Measurements from ENCODE around the gene CEP19.
"Not testable (repeated sequence)": the region's sequence is repeated elsewhere in the genome, so short reads cannot be mapped to it uniquely, and the experiment has no call there.

Gene CEP19, protein sequence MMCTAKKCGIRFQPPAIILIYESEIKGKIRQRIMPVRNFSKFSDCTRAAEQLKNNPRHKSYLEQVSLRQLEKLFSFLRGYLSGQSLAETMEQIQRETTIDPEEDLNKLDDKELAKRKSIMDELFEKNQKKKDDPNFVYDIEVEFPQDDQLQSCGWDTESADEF

DNA sequence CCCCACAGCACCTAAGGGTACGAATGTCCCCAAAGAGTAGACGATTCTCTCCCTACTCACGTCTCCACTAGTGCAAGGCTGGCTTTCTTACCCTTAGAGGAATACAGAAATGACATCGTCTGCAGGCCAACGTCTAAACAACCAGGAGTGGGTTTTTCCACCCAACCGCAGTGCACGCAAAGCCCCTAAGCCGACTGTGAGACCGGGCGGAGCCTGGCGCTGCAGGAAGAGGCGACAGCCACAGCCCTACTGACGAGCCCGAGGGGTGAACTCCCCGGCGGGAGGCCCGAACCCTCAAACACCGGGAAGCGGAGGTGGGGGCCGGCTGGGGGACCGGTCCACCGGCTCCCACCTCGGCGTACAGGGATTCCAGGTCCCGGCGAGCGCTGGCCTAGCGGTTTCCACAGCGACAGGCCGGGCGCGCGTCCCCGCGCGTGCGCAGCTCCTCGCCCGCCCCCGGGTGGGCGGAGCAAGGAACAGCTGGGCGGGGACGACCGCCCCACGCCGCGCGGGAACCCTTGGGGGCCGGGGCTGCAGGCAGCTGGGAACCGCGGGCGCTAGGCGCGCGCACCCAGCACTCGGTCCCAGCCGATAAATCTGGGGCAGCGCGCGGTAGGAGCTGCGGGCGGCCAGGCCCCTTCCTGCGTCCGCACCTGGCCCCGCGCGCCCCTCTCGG is at the start of gene CEP19, which contains the start of gene PIGX:
Gene CEP19, minus strand, starts transcription at position 413 of the 676 bp plus-strand sequence. CDS start 3,593 bp downstream, outside the sequence.
Gene PIGX, plus strand, starts transcription at position 540 of the 676 bp plus-strand sequence.
- peak; percentile 86 for DNase-seq

DNA sequence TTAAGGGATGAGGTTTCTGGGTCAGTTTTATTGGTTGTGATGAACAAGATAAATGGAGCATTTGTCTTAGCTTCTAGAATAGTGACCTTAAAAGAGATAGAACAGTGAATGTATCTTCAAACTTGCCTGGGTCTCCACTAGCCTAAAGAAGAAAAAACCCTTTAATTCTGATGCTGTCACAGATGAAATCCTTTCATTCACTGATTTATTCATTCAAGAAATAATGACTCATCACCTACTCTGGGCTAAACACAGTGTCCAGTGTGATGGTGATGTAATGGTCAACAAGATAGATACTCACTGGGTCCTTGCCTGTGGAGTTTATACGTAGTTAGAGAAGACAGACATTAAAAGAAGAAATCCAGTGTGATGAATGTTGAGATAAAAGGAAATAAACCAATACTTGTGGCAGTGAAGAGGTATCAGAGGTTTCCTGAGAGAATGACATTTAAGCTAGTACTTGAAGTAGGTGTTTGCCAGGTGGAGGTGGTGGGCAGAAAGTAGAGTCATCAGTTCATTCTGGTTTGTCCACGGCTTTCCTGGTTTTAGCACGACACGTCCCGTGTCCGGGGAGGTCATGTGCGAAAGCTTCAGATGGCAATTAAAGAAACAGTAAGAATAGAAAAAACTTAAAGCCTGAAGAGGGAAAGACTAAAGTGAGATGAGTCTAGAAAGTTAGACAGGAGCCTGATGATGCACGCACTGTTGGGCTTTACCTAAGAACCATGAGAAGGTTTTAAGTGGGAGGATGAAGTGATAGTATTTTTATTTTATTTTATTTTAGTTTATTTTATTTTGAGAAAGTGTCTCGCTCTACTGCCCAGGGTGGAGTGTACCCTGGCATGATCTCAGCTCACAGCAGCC is 46.1 kb upstream of the CEP19 start:
- DNase-seq, result no peak

DNA sequence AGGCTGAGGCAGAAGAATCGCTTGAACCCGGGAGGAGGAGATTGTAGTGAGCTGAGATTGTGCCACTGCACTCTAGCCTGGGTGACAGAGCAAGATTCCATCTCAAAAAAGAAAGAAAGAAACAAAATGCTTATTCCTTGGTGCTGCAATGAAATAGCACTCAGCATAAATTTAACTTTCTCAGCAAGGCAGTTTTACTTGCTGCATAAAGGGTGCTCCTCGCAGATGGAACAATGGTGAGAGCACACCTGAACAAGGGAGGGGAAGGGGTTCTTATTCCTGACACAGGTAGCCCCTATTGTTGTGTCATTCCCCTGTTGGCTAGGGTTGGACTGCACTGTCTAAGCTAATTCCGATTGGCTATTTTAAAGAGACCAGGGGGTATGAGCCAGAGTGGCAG is 44.7 kb upstream of the CEP19 start:
- no peak for DNase-seq

- peak; percentile 45 for DNase-seq
Observed at GRCh38 chr3:196754091-196754981, 42.3 kb upstream of the CEP19 start.

DNA sequence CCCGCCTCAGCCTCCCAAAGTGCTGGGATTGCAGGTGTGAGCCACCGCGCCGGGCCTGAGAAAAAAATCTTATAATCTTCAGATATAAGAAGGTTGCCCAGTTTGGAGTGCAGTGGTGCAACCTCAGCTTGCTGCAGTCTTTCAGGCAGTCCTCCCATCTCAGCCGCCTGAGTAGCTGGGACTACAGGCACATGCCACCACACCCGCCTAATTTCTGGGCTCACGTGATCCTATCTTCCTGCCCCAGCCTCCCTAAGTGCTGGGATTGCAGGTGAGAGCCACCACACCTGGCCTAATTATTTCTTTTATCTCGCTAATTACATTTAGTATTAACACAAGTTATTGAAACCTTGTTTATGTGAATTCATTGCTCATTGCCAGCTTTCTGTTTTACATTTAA is 41.2 kb upstream of the CEP19 start:
- no peak for DNase-seq

DNA sequence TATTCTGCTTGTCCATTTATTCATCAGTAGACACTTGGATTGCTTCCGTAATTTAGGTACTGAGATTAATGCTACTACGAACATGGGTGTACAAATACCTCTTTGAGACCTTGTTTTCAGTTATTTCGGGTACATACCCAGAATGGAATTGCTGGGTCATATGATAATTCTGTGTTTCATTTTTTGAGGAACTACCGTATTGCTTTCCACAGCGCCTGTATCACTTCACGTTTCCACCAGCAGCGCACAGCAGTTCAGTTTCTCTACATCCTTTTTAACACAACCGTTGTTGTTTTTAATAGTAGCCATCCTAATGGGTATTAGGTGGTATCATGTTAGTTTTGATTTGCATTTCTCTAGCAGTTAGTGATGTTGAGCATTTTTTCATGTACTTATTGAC is 37.1 kb upstream of the CEP19 start:
- DNase-seq, result no peak

GRCh38 chr3:196743569-196743968 is 31.5 kb upstream of the CEP19 start:
- not testable (repeated sequence) for DNase-seq

DNA sequence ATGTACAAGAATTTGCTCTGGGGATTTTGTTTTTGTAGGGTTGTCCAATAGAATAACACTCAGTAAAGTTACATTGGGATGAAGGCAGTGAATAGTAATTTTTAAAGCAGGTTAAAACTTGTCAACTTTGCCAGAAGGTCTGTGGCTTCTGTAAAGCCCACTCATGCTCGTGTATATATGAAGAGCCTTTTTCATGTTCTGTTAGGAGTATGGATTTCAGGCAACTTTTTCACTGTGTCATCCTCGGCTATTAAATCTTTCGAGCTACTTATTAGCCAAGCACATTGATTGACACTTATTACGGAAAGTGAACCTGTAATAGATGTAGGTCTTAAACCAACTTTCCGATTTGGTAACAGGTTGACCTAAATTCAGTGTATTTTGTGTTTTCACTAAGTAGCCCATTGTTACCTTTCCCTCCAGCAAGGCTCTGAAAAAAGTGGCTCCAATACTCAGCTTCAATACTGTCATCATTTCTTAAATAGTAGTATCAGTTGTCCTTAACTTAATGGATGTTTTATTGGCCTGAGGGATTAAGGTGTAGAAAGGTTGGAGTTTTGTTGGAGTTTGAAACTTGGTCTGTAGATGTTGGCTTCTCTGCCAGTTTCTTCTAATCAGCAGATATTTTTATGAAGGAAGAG is 29.3 kb upstream of the CEP19 start:
- DNase-seq, result peak; percentile 53

DNA sequence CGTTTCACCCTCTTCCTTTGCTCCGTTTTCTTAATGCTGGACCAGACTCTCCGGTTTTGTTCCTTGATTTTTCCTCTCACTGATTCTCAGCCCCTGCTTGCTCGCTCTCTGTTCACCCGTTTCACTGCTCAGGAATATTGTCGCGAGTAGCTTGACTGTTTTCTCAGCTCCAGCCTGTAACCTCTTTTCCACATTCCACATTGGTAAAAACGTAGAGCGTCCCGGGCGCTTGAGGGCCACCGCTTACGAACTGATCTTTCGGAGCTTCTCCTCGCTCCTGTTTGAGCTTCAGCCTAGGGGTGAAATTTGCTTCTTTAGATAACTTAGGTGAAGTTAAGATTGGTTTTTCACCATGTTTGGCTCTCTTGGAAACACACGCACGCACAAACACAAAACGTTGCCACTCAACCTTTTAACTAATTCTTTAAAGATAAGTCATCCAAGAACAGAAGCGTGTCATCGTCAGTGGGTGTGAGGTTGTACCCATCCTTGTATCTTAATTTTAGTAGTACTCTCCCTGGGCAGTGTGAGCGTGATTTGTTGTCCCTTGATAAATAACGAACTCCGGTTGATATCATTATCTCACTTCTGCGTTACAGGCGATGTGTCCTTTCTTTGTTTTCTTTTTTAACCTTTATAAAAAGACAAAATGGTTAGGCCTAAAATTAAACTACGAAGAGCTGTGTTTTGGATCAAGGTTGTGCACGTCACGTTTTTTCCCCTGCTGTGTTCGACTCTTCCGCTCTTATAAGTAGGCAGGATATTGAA is 28.6 kb upstream of the CEP19 start:
- DNase-seq, result peak; percentile 53

- DNase-seq, result peak; percentile 91
Observed at GRCh38 chr3:196739671-196740480, 27.8 kb upstream of the CEP19 start, which contains the start of gene PAK2. Gene PAK2, plus strand, starts transcription at chr3:196739857. Its CDS starts 42,790 bp downstream, at chr3:196782647.

DNA sequence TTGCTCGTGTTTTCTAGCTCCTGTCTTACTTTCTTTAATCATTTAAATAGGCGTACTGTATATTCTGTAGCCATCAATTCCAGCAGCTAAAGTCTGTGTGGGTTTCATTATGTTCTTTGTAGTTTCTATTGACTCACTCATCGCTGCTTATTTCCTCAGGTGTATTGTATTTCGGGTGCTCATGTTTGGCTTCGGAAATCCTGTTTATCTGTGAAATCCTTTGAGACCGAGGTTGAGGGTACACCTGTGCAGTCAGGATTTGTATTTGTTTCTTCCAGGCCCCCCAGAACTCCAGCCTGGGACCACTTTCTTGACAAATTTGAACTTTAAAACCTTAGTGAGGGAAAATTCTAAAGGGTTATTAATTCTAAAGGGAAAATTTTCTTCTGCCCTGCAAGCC is 25.6 kb upstream of the CEP19 start:
- DNase-seq, result no peak

- no peak for DNase-seq
Observed at GRCh38 chr3:196736670-196737374, 24.8 kb upstream of the CEP19 start.

- DNase-seq, result no peak
Observed at GRCh38 chr3:196735751-196736150, 23.7 kb upstream of the CEP19 start.

GRCh38 chr3:196726788-196727675 is 15.0 kb upstream of the CEP19 start:
- no peak for DNase-seq

GRCh38 chr3:196721097-196721496 is 9.0 kb upstream of the CEP19 start:
- DNase-seq, result no peak

DNA sequence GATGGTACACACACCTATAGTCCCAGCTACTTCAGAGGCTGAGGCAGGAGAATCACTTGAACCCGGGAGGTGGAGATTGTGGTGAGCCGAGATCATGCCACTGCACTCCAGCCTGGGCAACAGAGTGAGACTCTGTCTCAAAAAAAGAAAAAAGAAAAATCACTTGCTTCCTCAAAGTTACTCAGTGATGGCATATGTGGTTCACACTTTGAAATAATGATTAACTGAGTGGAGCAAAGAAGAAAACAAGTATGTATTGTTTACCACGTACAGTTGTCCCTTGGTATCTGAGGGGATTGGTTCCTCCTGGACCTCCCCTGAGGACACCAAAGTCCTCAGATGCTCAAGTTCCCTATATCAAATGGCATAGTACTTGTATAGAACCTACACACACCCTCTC is 5.1 kb upstream of the CEP19 start:
- DNase-seq, result not testable (repeated sequence)

DNA sequence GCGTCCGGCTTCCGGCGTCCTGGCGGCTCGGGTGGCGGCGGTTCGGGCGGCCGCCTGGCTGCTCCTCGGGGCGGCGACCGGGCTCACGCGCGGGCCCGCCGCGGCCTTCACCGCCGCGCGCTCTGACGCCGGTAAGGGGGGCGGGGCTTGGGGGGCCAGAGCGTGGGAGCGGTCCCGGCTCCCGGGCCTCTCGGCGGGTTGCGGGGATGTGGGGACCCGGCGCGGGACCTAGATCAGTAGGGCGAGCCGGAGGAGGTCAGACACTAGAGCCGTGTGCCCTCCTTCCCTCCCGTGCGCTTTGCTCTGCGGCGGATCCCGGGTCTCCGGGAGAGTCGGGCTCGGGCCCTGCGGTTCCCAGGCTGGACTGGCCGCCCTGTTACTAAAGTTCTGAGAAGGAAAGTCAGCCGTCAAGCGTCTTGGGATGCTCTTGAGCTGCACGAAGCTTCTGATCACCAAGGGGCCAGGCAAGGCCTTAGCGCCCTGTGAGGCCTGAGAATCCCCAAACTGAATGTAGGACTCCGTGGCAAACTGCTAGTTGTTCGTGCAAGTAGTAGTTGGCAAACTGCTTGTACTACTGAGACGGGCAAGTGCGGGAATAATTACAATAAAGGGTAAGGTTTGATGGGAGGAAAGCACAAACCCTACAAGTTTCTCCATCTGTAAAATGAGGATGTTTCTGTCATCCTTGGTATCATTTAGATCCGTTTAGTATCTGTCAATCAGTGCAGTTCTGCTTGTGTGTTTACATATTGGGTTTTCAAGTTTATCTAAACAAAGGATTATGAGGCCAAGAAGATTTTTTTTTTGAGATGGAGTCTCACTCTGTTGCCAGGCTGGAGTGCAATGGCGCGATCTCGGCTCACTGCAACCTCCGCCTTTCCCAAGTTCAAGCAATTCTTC is 714 bp upstream of the CEP19 start:
- DNase-seq, result peak; percentile 52
